Fibroblast of villous mesenchyme (primary cell): ENCODE measurements around the gene LGALSL. TPM values are rescaled to one million over a fixed set of nuclear protein-coding genes. Genes with fewer than 3 reads are reported as not detected.
A peak's percentile ranks its signal among the peaks of the same experiment; 100 is the strongest.

Source experiments
- DNase-seq: peaks from one replicate; pipeline ENCODE4 v3.0.0-alpha.2; 2010; ENCODE audit warnings: low read depth
- H3K4me3 ChIP-seq: 2 replicates; pipeline ENCODE4 v1.5.1; 2011; ENCODE audit warnings: low read depth, mild to moderate bottlenecking, low read length
- total RNA-seq: library from RNA; depleted of rRNA; stranded (reverse); fragments of >200 nt; gene quantifications from 2 replicates; pipeline ENCODE4 v1.2.3, GENCODE V29; 2012
- TF ChIP-seq, protein P1 (sequence below): IDR thresholded peaks from 2 replicates; pipeline ENCODE4 v1.5.1; 2012; ENCODE audit warnings: low read depth, mild to moderate bottlenecking, low read length; ENCODE audit not compliant: insufficient read depth

The LGALSL gene
- total RNA-seq, 1 donor = 6.5 TPM

DNA sequence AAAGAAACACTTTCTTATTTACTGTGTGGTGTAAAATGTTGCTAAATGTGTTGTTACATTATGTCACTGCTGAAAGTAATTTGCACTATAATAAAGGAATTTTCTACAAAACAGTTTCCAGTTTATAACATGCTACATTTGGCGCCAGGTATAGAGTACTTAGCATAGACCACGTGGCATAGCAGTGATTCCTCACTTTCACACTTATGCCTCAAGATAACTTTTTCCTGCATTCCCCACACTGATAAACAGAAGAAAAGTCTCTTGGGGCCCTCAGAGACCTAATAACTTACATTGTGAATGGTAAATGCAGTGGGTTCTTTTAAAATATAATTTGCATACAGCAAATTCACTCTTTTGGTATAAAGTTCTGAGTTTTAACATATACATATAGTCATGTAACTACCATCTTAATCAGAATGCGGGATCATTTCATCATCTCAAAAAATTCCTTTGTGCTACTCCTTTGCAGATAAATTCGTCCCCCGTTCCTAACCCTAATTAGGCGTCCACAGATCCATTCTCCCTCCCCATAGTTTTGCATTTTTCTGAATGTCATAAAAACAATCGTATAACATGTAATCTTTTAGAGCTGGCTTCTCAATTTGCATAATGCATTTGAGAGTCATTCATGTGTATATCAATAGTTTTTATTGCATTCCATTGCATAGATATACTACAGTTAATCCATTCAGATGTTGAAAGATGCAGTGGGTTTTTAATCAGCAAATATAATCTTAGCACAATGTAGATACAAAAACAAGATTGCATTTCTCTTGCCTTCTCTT is 7.5 kb downstream of the LGALSL start:
- no peak for DNase-seq
- H3K4me3 ChIP-seq = no peak overlapping the region
- TF ChIP-seq, protein P1, sequence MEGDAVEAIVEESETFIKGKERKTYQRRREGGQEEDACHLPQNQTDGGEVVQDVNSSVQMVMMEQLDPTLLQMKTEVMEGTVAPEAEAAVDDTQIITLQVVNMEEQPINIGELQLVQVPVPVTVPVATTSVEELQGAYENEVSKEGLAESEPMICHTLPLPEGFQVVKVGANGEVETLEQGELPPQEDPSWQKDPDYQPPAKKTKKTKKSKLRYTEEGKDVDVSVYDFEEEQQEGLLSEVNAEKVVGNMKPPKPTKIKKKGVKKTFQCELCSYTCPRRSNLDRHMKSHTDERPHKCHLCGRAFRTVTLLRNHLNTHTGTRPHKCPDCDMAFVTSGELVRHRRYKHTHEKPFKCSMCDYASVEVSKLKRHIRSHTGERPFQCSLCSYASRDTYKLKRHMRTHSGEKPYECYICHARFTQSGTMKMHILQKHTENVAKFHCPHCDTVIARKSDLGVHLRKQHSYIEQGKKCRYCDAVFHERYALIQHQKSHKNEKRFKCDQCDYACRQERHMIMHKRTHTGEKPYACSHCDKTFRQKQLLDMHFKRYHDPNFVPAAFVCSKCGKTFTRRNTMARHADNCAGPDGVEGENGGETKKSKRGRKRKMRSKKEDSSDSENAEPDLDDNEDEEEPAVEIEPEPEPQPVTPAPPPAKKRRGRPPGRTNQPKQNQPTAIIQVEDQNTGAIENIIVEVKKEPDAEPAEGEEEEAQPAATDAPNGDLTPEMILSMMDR = no peak

DNA sequence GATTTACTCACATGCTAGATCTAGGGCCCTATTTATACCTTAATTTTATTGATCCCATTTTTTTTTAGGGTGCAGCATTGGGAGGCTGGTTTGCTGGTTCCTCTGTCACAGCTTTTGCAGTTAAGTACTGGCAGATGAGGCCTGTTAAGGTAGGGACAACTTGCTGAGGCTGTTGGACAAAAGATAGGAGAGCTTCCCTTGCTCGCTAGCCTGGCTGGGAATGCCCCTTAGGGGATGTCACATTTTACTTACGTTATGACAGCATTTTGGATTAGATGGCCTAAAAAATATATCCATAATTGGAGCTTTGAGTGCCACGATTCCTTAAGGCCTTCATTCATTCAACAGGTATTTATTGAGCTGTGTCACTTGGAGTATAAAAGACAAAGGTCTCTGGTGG is 8.2 kb downstream of the LGALSL start:
- TF ChIP-seq, protein P1 = no peak

DNA sequence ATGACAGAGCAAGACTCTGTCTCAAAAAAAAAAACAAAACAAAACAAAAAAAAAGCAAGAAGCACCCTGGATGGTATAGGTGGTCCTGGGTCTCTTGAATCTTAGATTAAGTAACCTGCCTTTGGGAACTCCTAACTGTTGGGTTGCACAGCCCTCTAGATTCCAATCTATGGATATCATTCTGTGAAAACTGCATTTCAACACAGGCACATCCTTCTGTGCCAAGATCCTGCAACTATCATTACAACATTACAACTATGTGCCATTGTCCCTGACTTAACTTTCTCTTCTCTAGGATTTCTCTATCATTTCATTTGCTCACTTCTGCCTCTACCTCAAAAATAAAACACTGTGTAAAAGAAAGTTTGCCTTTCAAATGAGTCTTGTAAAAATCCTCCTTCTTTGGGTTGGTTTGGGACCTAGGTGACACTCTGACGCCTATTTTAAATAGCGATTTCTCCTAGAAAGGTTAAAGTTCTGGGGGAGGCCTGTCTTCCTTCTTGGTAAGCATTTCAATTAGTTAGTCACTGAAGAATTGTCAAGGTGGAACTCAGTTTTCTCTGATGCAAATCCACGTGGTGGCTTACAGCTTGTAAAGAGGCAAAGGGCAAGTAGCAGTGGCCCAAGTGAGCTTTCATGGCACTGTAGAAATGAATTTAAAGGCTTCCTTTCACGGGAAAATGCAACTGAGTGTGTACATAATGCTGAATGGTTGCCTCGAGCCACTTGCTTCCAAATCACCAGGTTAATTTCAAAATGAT is 9.2 kb downstream of the LGALSL start:
- DNase-seq = no peak
- TF ChIP-seq, protein P1 = no peak
- H3K4me3 ChIP-seq = no peak overlapping the region

More for the DNA sequence above, 8.2 kb downstream of the LGALSL start:
- DNase-seq = no peak
- H3K4me3 ChIP-seq = no peak overlapping the region

DNA sequence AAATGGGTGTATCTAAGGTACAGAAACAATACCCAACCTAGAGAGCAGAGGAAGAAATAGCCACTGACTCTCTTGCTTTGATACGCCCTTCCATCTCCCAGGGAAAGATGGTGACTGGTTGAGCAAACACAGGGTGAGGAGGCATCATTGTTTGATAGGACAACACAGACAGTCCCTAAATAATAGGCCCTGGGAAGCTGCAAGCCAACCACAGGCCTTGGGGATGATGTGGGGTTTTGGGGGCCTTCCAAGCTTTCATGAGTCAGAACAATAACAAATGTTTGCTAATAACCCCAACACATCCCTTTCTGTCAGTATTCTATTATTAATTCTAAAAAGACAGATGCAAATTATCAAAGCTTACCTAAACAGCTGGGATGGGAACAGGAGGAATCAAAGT is 9.8 kb downstream of the LGALSL start:
- peak; percentile 47 for DNase-seq
- no peak overlapping the region for H3K4me3 ChIP-seq
- TF ChIP-seq, protein P1 = no peak

DNA sequence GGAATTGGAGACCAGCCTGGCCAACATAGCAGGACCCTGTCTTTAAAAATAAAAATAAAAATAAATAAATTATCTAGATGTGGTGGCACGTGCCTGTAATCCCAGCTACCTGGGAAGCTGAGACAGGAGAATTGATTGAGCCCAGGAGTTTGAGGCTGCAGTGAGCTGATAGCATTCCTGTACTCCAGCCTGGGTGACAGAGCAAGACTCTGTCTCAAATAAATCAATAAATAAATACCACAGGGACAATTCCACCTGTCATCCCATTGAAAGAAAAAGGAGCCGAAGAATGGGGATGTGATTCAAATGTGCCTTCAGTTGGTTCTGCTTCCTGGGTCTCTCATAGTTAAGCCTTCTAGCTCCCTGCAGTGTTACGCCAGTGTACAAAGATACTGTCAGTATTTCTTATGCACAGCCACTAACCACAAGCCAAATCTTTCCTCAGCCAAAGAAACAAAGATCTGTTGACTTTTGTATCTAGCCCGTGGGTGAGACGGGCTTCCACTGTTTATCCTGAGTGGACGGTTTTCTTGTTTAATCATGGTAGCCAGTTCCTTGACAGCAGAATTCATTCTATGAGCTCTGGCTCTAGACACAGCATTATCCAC is 12.6 kb downstream of the LGALSL start:
- TF ChIP-seq, protein P1 = no peak

DNA sequence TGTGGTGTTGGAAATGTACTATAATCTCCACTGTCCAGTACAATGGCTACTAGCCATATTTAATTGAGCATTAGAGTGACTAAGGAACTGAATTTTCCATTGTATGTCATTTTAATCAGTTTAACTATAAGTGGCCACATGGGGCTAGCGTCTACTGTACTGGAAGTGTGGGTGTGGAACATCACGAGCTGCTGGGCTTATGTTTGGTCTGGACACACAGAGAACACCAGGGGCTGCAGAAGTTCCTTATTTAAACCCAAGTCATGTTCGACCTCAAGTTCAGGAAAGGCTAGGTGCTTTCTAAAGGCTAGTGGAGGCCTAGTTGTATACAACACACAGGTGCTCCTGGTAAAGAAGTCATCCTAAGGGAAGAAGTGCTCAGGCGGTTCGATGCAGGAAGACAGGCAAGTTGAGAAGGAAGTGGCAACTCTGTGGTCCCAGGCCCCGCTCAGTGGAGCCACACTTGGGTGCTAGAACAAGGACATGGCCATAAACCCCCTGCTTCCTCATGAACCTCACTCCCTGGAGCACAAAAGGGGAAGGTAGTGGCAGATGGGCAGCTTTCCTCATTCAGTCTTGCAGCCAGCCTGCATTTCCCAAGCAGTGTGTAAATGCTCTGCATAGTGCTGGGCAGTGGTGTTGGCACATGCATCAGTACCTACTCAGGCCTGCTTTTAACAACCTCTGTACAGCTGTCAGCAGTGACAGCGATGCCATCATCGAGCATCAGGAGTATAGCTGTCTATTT is 13.3 kb downstream of the LGALSL start:
- TF ChIP-seq, protein P1 = no peak
- H3K4me3 ChIP-seq = no peak overlapping the region
- no peak for DNase-seq

More for the DNA sequence above, 12.6 kb downstream of the LGALSL start:
- no peak overlapping the region for H3K4me3 ChIP-seq
- no peak for DNase-seq
